ENCODE data around the gene POLR2I. TPM values are rescaled to one million over a fixed set of nuclear protein-coding genes. Genes with fewer than 3 reads are reported as not detected.

The POLR2I gene
- total and polyA plus RNA-seq, 2 of the 13 experiments (the other 11 are each of a cell fraction or from before 2014, with no cell fraction given), result 40.5 to 104 TPM

DNA sequence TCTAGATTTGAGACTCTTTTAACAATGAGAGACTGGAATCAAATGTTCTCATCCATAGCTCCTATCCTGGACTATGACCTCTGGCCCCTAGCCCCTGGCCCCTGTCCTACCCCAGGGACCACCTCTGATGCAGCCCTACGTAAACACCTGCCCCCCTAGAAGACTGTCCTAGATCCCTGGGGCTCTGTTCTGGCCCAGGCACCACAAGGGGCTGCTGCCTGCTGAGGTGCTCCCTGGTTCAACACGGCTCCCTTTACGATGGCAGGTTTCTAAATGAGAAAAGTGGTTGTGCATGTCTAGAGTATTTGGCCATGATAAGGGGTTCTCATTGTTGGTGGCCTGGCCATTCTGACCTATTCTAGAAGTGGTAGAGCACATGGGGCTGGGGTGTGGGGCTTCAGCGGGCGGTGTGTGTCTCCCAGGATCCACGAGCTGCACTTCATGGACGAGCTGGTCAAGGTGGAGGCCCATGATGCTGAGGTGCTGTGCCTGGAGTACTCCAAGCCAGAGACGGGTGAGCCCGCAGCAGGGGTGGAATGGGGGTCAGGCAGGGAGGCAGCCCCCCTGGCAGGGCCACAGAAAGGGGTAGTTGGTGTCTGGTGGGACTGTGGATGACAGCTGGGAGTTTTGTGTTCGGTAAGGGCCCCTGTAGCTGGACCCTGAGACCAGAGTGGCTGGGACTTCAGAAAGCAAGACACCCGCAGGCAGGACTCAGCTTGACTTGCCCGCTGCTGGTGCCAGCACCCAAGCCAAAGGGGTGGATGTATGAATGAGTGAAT, 30.3 kb downstream of the POLR2I start (continued):
- no peak for TF ChIP-seq IKZF4 (CRISPR knock-in tag; IDR thresholded peaks at IDR 0.05; ENCODE audit: borderline replicate concordance, low read depth, not compliant biosample characterization)
- TF ChIP-seq ZNF781 (CRISPR knock-in tag; IDR thresholded peaks at IDR 0.05; ENCODE audit: borderline replicate concordance, not compliant biosample characterization), result no peak
- no peak for TF ChIP-seq CCAR2 (optimal IDR thresholded peaks at IDR 0.05; ENCODE audit: low read depth, low read length)
- TF ChIP-seq MYNN (CRISPR knock-in tag; IDR thresholded peaks at IDR 0.05; ENCODE audit: low read depth), result no peak
- no peak for TF ChIP-seq REPIN1 (CRISPR knock-in tag; IDR thresholded peaks at IDR 0.05; ENCODE audit: borderline replicate concordance, low read depth)
- no peak for TF ChIP-seq HCFC1 (IDR thresholded peaks at IDR 0.05; ENCODE audit: low read depth, low read length)
- TF ChIP-seq ZSCAN12 (CRISPR knock-in tag; IDR thresholded peaks at IDR 0.05), result no peak
- no peak for TF ChIP-seq TP53 (CRISPR knock-in tag; conservative IDR thresholded peaks at IDR 0.05)
- no peak for TF ChIP-seq PAX8 (CRISPR knock-in tag; IDR thresholded peaks at IDR 0.05; ENCODE audit: borderline replicate concordance)
- TF ChIP-seq ZNF496 (CRISPR knock-in tag; IDR thresholded peaks at IDR 0.05; ENCODE audit: insufficient replicate concordance), result no peak
- TF ChIP-seq ETV5 (CRISPR knock-in tag; IDR thresholded peaks at IDR 0.05; ENCODE audit: borderline replicate concordance), result no peak
- no peak for TF ChIP-seq NFATC3 (CRISPR knock-in tag; IDR thresholded peaks at IDR 0.05)

DNA sequence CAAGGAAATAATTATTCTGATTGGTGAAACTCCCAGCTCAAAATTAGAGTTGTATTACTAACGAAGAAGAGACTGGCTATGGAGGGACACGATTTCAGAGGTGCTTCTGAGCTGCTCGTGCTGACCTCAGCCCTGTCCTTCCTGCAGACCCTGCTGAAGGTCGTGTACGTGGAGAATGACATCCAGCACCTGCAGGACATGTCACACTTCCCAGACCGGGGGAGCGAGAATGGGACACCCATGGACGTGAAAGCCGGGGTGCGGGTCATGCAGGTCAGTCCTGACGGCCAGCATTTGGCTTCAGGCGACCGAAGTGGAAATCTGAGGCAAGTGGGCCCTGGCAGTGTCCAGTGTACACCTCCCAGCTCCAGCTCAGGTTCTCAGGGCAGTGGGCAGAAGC, 31.8 kb downstream of the POLR2I start:
- ChIA-PET POLR2A (no interaction called here), CTCF (ENCODE audit: low intra/inter-chr PET ratio, low total read pairs) (no interaction called here)
- no peak overlapping the region for H3K27ac ChIP-seq (ENCODE audit: extremely low read length, insufficient read depth, low read length)
- no peaks in the 10 kb centered on the region for H3K27me3 ChIP-seq (ENCODE audit: control insufficient read depth in 1 of 2, insufficient read depth in 2 of 2, low read length in 2 of 2)
- no peaks in the 10 kb centered on the region for H3K9me3 ChIP-seq (ENCODE audit: low read length)
- H3K4me3 ChIP-seq (replicated peaks in 1 of 3; ENCODE audit: insufficient read depth in 1 of 3, low read depth in 2 of 3, low read length in 3 of 3), result no peak overlapping the region
- no peaks in the 10 kb centered on the region for H4K20me1 ChIP-seq (ENCODE audit: insufficient read depth, low read length)
- ATAC-seq, result no peak
- no TSS peak for BruUV-seq (replicated peaks)
- in situ Hi-C loops (cut with HindIII; ENCODE audit: extremely low pct_ligation_motif_present, low pct_unique_long_range_greater_than_20kb), result no loop called here
- no peaks in the 10 kb centered on the region for H3K79me2 ChIP-seq (ENCODE audit: insufficient read depth, low read length)
- peaks cover 15 to 46% of the 10 kb centered on the region in 2 experiments for H3K36me3 ChIP-seq (replicated peaks in 1 of 2; ENCODE audit: control insufficient read depth in 1 of 2, insufficient read depth in 2 of 2, low read length in 2 of 2)
- peaks cover 13% of the 10 kb centered on the region for H3K4me1 ChIP-seq (ENCODE audit: insufficient read depth, low read length)
- DNase-seq (ENCODE audit: low spot score), result no peak
- WGBS (ENCODE audit: low lambda C conversion rate), result 89% methylated on average over 13 of the region's 13 CpGs
- intact Hi-C loops (cut with micrococcal nuclease; ENCODE audit: unreplicated experiment), result no loop called here
- no peak for FAIRE-seq
- H3K4me2 ChIP-seq (ENCODE audit: low read depth, low read length), result no peak overlapping the region
- H2AFZ ChIP-seq (ENCODE audit: low read length), result no peak overlapping the region
- H3K9ac ChIP-seq (ENCODE audit: insufficient read depth, low read depth, low read length), result no peak overlapping the region
- TF ChIP-seq AHR (CRISPR knock-in tag; IDR thresholded peaks at IDR 0.05) (no peak), NBN (conservative IDR thresholded peaks at IDR 0.05) (no peak), RARA (CRISPR knock-in tag; IDR thresholded peaks at IDR 0.05) (no peak), SALL2 (CRISPR knock-in tag; IDR thresholded peaks at IDR 0.05) (no peak), ASH2L (IDR thresholded peaks at IDR 0.05; ENCODE audit: insufficient read length, low read depth, low read length) (no peak), KDM2A (CRISPR knock-in tag; IDR thresholded peaks at IDR 0.05; ENCODE audit: borderline replicate concordance, low read depth) (no peak)
- TF ChIP-seq, protein P1, sequence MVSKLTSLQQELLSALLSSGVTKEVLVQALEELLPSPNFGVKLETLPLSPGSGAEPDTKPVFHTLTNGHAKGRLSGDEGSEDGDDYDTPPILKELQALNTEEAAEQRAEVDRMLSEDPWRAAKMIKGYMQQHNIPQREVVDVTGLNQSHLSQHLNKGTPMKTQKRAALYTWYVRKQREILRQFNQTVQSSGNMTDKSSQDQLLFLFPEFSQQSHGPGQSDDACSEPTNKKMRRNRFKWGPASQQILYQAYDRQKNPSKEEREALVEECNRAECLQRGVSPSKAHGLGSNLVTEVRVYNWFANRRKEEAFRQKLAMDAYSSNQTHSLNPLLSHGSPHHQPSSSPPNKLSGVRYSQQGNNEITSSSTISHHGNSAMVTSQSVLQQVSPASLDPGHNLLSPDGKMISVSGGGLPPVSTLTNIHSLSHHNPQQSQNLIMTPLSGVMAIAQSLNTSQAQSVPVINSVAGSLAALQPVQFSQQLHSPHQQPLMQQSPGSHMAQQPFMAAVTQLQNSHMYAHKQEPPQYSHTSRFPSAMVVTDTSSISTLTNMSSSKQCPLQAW (CRISPR knock-in tag; IDR thresholded peaks at IDR 0.05), result no peak
- TF ChIP-seq, protein P2, sequence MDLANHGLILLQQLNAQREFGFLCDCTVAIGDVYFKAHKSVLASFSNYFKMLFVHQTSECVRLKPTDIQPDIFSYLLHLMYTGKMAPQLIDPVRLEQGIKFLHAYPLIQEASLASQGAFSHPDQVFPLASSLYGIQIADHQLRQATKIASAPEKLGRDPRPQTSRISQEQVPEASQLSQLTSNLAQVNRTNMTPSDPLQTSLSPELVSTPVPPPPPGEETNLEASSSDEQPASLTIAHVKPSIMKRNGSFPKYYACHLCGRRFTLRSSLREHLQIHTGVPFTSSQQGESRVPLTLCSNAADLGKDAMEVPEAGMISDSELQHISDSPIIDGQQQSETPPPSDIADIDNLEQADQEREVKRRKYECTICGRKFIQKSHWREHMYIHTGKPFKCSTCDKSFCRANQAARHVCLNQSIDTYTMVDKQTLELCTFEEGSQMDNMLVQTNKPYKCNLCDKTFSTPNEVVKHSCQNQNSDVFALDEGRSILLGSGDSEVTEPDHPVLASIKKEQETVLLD (CRISPR knock-in tag; IDR thresholded peaks at IDR 0.05; ENCODE audit: low read depth), result no peak
- TF ChIP-seq, protein P3, sequence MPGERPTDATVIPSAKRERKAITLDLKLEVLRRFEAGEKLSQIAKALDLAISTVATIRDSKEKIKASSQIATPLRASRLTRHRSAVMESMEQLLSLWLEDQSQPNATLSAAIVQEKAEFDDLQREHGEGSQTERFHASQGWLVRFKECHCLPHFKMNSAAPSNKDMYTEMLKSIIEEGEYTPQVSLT (CRISPR knock-in tag; IDR thresholded peaks at IDR 0.05; ENCODE audit: borderline replicate concordance, low read depth), result no peak
